ENCODE data around the gene DAPK2. TPM values are rescaled to one million over a fixed set of nuclear protein-coding genes. Genes with fewer than 3 reads are reported as not detected.

The DAPK2 gene
- total and polyA plus RNA-seq, 2 of the 4 experiments (the other 2 are of a cell fraction) = 0.34 to 0.36 TPM

GRCh38 chr15:63997715-63998442 is 48.4 kb downstream of the DAPK2 start:
- BruUV-seq (replicated peaks) = no TSS peak
- no peak overlapping the region for H4K5ac ChIP-seq (ENCODE audit: low read depth, low read length)
- H2BK20ac ChIP-seq (ENCODE audit: low read depth, low read length) = no peak overlapping the region
- no peaks in the 10 kb centered on the region for H3K79me1 ChIP-seq (ENCODE audit: low read depth in 1 of 2, low read length in 2 of 2)
- H2AK5ac ChIP-seq (ENCODE audit: low read depth, low read length) = no peak overlapping the region
- no peak overlapping the region for H3K23ac ChIP-seq (ENCODE audit: low read depth, low read length)
- DNase-seq (no peak), ATAC-seq (ENCODE audit: low read depth) (no peak)
- H3K56ac ChIP-seq (ENCODE audit: extremely low read depth, insufficient read depth, low read length) = no peak overlapping the region
- CTCF ChIA-PET = interaction anchor here (1.1 to 1.7 kb wide), 2 partner anchors 28 to 49 kb away, joined by 3 to 4 read pairs; partner anchors contain the start of gene DAPK2
- H3K9me3 ChIP-seq (ENCODE audit: control insufficient read depth, insufficient read depth, low read length) = no peaks in the 10 kb centered on the region
- no peak overlapping the region for H3K27ac ChIP-seq (ENCODE audit: insufficient read depth, low read length)
- no peaks in the 10 kb centered on the region for H3K36me3 ChIP-seq (ENCODE audit: control insufficient read depth, insufficient read depth, low read length)
- H4K91ac ChIP-seq (ENCODE audit: insufficient read depth, low read depth, low read length) = no peak overlapping the region
- dilution Hi-C loops (cut with HindIII; ENCODE audit: low sequenced_read_pairs, unreplicated experiment) = no loop called here
- intact Hi-C loops (cut with micrococcal nuclease) = no loop called here
- no peak overlapping the region for H3K4me2 ChIP-seq (ENCODE audit: low read depth, low read length)
- in situ Hi-C loops (cut with MboI; ENCODE audit: low sequenced_read_pairs) = no loop called here
- TF ChIP-seq RAD21 (IDR thresholded peaks at IDR 0.05; ENCODE audit: low read length) = no peak
- TF ChIP-seq MAFK (IDR thresholded peaks at IDR 0.05; ENCODE audit: low read depth, low read length) = no peak
- no peak for TF ChIP-seq CTCF (conservative IDR thresholded peaks at IDR 0.05; ENCODE audit: low read depth, low read length)
- TF ChIP-seq POLR2A (IDR thresholded peaks at IDR 0.05; ENCODE audit: low read depth, low read length) = no peak
- TF ChIP-seq CHD1 (IDR thresholded peaks at IDR 0.05; ENCODE audit: low read depth, low read length) = no peak
- no peak for TF ChIP-seq MAZ (IDR thresholded peaks at IDR 0.05; ENCODE audit: borderline replicate concordance, low read depth, low read length)
- TF ChIP-seq ELK1 (IDR thresholded peaks at IDR 0.05; ENCODE audit: borderline replicate concordance, low read depth, low read length) = no peak
- no peak for TF ChIP-seq MXI1 (IDR thresholded peaks at IDR 0.05; ENCODE audit: borderline replicate concordance, low read depth, low read length)
- no peak for TF ChIP-seq NFE2L2 (IDR thresholded peaks at IDR 0.05; ENCODE audit: low read depth, low read length)
- no peak for TF ChIP-seq BHLHE40 (IDR thresholded peaks at IDR 0.05; ENCODE audit: low read depth, low read length)
- TF ChIP-seq SMC3 (IDR thresholded peaks at IDR 0.05; ENCODE audit: low read depth, low read length) = no peak
- H4K8ac ChIP-seq (ENCODE audit: low read depth in 2 of 2, low read length in 2 of 2) = no peak overlapping the region
- H3K4me1 ChIP-seq (ENCODE audit: control insufficient read depth, insufficient read depth, low read length) = peaks cover 7% of the 10 kb centered on the region; the same call in 1 of the 2 replicates
- no CpG with 5 or more reads among the region's 4 CpGs for WGBS, 2 experiments (ENCODE audit: extremely low coverage in 2 of 2, insufficient read length in 1 of 2)
- peaks cover 20% of the 10 kb centered on the region for H3K27me3 ChIP-seq (ENCODE audit: control insufficient read depth, insufficient read depth, low read length)
- no peak overlapping the region for H2BK15ac ChIP-seq (ENCODE audit: low read depth, low read length)
- no peak overlapping the region for H3K9ac ChIP-seq (ENCODE audit: low read depth, low read length)
- H2BK120ac ChIP-seq (ENCODE audit: low read depth, low read length) = no peak overlapping the region
- no peak overlapping the region for H3K4me3 ChIP-seq (ENCODE audit: insufficient read depth, low read depth, low read length)
- no peak overlapping the region for H2BK5ac ChIP-seq (ENCODE audit: low read depth, low read length, poor library complexity, severe bottlenecking)
- H2AFZ ChIP-seq (replicated peaks; ENCODE audit: low read length, poor library complexity) = no peak overlapping the region
- H3K14ac ChIP-seq (replicated peaks; ENCODE audit: low read depth, low read length) = no peak overlapping the region
- H4K20me1 ChIP-seq (ENCODE audit: insufficient read depth, low read length) = peaks cover 3% of the 10 kb centered on the region; the same call in 1 of the 2 replicates
- no peak overlapping the region for H2AK9ac ChIP-seq (replicated peaks; ENCODE audit: low read depth, low read length, poor library complexity)
- H3K9me1 ChIP-seq (ENCODE audit: insufficient read depth, low read length) = no peaks in the 10 kb centered on the region
- no peak overlapping the region for H3K18ac ChIP-seq (ENCODE audit: low read depth, low read length)
- H3K4ac ChIP-seq (ENCODE audit: low read depth, low read length) = 0 out of 2 replicates have a peak overlapping the region, but pooled peaks have one; percentile 18
- POLR2A ChIA-PET (ENCODE audit: unreplicated experiment) = no interaction called here
